GM23248 (cell line): Measurements from ENCODE around the gene ADGRG1.

Experiments
- EZH2 ChIP-seq: fragments of 200-600 bp; sonication (generic); IDR thresholded peaks from 2 replicates; pipeline ENCODE4 v1.6.1; 2018; ENCODE audit warnings: antibody characterized with exemption, mild to moderate bottlenecking; ENCODE audit not compliant: insufficient read depth, poor library complexity, severe bottlenecking
- EZH2phosphoT487 ChIP-seq: fragments of 200-600 bp; sonication (generic); IDR thresholded peaks from 2 replicates; pipeline ENCODE4 v1.6.1; 2018; ENCODE audit warnings: antibody characterized with exemption, moderate library complexity, mild to moderate bottlenecking, low read depth; ENCODE audit not compliant: insufficient read depth

GRCh38 chr16:57579361-57579665 lies 49.1 kb upstream of the ADGRG1 start:
- TF ChIP-seq EZH2phosphoT487: no peak
- no peak for TF ChIP-seq EZH2
